SU-DHL-6 (cell line): Measurements from ENCODE around the gene EDIL3.

Experiments
- H2AFZ ChIP-seq: fragments of 200-600 bp; sonication (generic); 2 replicates; pipeline ENCODE4 v1.6.1; 2014; ENCODE audit warnings: low read depth, mild to moderate bottlenecking, moderate library complexity, mixed read lengths, antibody characterized with exemption, low read length; ENCODE audit not compliant: severe bottlenecking
- H3F3A ChIP-seq: fragments of 200-600 bp; shearing (Covaris generic); 2 replicates; pipeline ENCODE4 v1.6.0; 2016; ENCODE audit warnings: antibody characterized with exemption, mild to moderate bottlenecking; ENCODE audit not compliant: insufficient read depth
- H3K27ac ChIP-seq: fragments of 200-600 bp; sonication (generic); 2 replicates; pipeline ENCODE4 v1.5.1; 2016; ENCODE audit warnings: low read depth, mild to moderate bottlenecking, low read length, moderate library complexity, mixed read lengths
- H3K27me3 ChIP-seq: fragments of 200-600 bp; sonication (generic), shearing (Covaris generic); 2 replicates; pipeline ENCODE4 v1.6.0; 2014; ENCODE audit warnings: mild to moderate bottlenecking, low read length
- H3K36me3 ChIP-seq: fragments of 200-600 bp; sonication (generic); 2 replicates; pipeline ENCODE4 v1.6.1; 2014; ENCODE audit warnings: mild to moderate bottlenecking, low read length, mixed read lengths
- H3K4me2 ChIP-seq: fragments of 300-600, 200-600 bp; shearing (Covaris generic), sonication (generic); 2 replicates; pipeline ENCODE4 v1.6.0; 2014; ENCODE audit warnings: low read length, low read depth, mild to moderate bottlenecking; ENCODE audit not compliant: poor library complexity, severe bottlenecking
- H3K4me3 ChIP-seq: fragments of 200-600 bp; sonication (generic); 2 replicates; pipeline ENCODE4 v1.5.1; 2014; ENCODE audit warnings: antibody characterized with exemption, low read length, mild to moderate bottlenecking, mixed read lengths; ENCODE audit not compliant: insufficient read depth, poor library complexity, severe bottlenecking
- H3K79me2 ChIP-seq: fragments of 200-600 bp; sonication (generic); 2 replicates; pipeline ENCODE4 v1.6.1; 2014; ENCODE audit warnings: mild to moderate bottlenecking, low read length, moderate library complexity; ENCODE audit not compliant: insufficient read depth
- H3K9ac ChIP-seq: fragments of 200-600 bp; sonication (generic); 2 replicates; pipeline ENCODE4 v1.7.0; 2014; ENCODE audit warnings: mild to moderate bottlenecking, low read length
- H3K9me2 ChIP-seq: fragments of 200-600 bp; sonication (generic); replicated peaks from 2 replicates; pipeline ENCODE4 v1.6.1; 2014; ENCODE audit warnings: low read length; ENCODE audit not compliant: insufficient read depth
- H3K9me3 ChIP-seq: fragments of 200-600 bp; sonication (generic); 2 replicates; pipeline ENCODE4 v1.6.1; 2014; ENCODE audit warnings: low read length, mixed read lengths; ENCODE audit not compliant: insufficient read depth
- H4K20me1 ChIP-seq: fragments of 200-600 bp; sonication (generic); 2 replicates; pipeline ENCODE4 v1.6.1; 2014; ENCODE audit warnings: low read depth, mild to moderate bottlenecking, antibody characterized with exemption, low read length, moderate library complexity, mixed read lengths
- EZH2phosphoT487 ChIP-seq: fragments of 200-600 bp; sonication (generic), shearing (Covaris generic); conservative IDR thresholded peaks from 2 replicates; pipeline ENCODE4 v1.6.1; 2018; ENCODE audit warnings: mild to moderate bottlenecking, antibody characterized with exemption, low read length, moderate library complexity, mixed read lengths
- TF ChIP-seq, protein P1 (sequence below): fragments of 200-600 bp; sonication (generic); IDR thresholded peaks from one replicate; pipeline ENCODE4 v1.5.1; 2017; ENCODE audit warnings: antibody characterized with exemption, mild to moderate bottlenecking, low read length, moderate library complexity; ENCODE audit not compliant: insufficient read depth, poor library complexity, severe bottlenecking

Gene EDIL3

DNA sequence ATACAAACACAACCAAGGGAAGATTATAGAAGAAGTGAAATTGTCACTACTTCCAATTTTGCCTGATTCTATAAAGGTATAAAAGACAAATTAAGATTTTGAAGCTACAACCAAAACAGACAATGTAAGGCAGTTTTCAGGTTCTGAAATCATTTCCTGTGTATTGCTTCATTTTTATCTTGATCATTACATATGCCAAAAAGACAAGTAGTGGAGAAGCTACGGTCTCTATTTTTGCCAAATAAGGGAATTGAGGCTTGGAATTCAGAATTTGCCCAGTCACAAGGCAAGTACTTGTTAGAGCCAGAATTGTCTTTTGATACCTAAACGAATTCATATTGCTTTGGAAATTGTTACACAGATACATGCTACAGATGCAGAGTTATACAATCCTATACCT is 20.6 kb downstream of the EDIL3 start:
- no peaks in the 10 kb centered on the region for H3K9me3 ChIP-seq
- H2AFZ ChIP-seq, result no peak overlapping the region
- no peaks in the 10 kb centered on the region for H3F3A ChIP-seq
- no peak overlapping the region for H3K9ac ChIP-seq
- no peaks in the 10 kb centered on the region for H3K27me3 ChIP-seq
- TF ChIP-seq, protein P1, sequence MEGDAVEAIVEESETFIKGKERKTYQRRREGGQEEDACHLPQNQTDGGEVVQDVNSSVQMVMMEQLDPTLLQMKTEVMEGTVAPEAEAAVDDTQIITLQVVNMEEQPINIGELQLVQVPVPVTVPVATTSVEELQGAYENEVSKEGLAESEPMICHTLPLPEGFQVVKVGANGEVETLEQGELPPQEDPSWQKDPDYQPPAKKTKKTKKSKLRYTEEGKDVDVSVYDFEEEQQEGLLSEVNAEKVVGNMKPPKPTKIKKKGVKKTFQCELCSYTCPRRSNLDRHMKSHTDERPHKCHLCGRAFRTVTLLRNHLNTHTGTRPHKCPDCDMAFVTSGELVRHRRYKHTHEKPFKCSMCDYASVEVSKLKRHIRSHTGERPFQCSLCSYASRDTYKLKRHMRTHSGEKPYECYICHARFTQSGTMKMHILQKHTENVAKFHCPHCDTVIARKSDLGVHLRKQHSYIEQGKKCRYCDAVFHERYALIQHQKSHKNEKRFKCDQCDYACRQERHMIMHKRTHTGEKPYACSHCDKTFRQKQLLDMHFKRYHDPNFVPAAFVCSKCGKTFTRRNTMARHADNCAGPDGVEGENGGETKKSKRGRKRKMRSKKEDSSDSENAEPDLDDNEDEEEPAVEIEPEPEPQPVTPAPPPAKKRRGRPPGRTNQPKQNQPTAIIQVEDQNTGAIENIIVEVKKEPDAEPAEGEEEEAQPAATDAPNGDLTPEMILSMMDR, result no peak
- no peak for TF ChIP-seq EZH2phosphoT487
- H3K9me2 ChIP-seq, result no peaks in the 10 kb centered on the region
- H3K79me2 ChIP-seq, result no peaks in the 10 kb centered on the region
- no peaks in the 10 kb centered on the region for H4K20me1 ChIP-seq
- H3K27ac ChIP-seq, result no peak overlapping the region
- no peak overlapping the region for H3K4me2 ChIP-seq
- no peak overlapping the region for H3K4me3 ChIP-seq
- no peaks in the 10 kb centered on the region for H3K36me3 ChIP-seq

DNA sequence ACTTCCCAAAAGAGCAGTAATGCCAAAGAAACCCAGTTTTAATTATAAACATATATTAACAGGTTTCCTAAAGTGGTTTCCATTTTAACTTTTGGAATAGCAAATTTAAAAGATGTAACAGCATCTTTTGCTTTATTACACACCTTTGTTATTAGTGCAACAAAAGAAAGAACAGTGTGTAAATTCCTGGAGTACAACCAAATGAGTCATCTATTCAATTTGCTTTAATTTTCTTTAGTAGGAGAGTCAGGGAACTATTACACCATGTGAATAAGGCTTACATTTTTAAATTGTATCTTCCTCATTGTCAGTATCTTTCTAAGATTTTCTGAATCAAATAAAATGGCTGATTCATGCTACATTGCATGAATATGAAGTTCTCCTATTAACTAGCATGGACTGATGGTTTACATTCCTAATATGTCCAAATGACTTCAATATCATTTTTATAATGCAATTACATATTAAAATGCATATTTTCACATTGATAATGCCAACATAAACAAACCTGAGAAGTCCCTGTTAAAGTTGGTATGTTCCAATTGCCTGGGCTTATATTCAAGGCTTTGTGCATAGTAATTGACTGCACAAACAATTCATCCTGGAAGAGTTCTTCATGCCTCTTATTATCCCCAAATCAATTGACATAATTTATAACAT is 22.5 kb downstream of the EDIL3 start:
- no peak overlapping the region for H3K27ac ChIP-seq
- H3K4me2 ChIP-seq, result no peak overlapping the region
- no peaks in the 10 kb centered on the region for H3K9me3 ChIP-seq
- no peaks in the 10 kb centered on the region for H3K27me3 ChIP-seq
- no peaks in the 10 kb centered on the region for H3K9me2 ChIP-seq
- no peaks in the 10 kb centered on the region for H3K36me3 ChIP-seq
- no peaks in the 10 kb centered on the region for H3K79me2 ChIP-seq
- TF ChIP-seq, protein P1, result no peak
- no peak for TF ChIP-seq EZH2phosphoT487
- no peaks in the 10 kb centered on the region for H4K20me1 ChIP-seq
- no peak overlapping the region for H3K9ac ChIP-seq
- H2AFZ ChIP-seq, result no peak overlapping the region
- H3K4me3 ChIP-seq, result no peak overlapping the region
- no peaks in the 10 kb centered on the region for H3F3A ChIP-seq

DNA sequence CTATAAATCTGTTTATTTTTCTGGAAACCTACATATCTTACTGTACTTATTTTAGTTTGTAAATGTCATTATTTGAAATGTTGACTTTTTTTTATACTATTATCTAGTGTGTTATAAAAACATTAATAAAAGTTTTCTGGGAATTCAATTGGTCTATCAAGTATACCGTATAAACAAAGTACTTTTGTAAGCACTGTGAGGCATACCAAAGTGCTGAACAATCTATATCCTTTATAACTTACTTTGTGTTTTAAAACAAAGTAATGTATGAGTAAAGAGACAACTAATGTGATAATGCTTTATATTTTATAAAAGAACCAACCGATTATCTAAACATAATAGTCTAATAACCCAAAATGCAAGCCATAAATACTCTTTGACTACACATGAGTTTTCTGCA is 23.1 kb downstream of the EDIL3 start:
- H3K79me2 ChIP-seq, result no peaks in the 10 kb centered on the region
- H3K9ac ChIP-seq, result no peak overlapping the region
- no peak overlapping the region for H3K27ac ChIP-seq
- no peak overlapping the region for H2AFZ ChIP-seq
- no peaks in the 10 kb centered on the region for H3K36me3 ChIP-seq
- H3F3A ChIP-seq, result no peaks in the 10 kb centered on the region
- H4K20me1 ChIP-seq, result no peaks in the 10 kb centered on the region
- no peak overlapping the region for H3K4me2 ChIP-seq
- H3K27me3 ChIP-seq, result no peaks in the 10 kb centered on the region
- no peak for TF ChIP-seq EZH2phosphoT487
- TF ChIP-seq, protein P1, result no peak
- H3K9me3 ChIP-seq, result no peaks in the 10 kb centered on the region
- no peak overlapping the region for H3K4me3 ChIP-seq
- H3K9me2 ChIP-seq, result no peaks in the 10 kb centered on the region
